GM23338 (cell line): ENCODE data around the gene UBE2J1. TPM values are rescaled to one million over a fixed set of nuclear protein-coding genes. Genes with fewer than 3 reads are reported as not detected.

Source experiments
- ATAC-seq: fragments of 200-7000 bp; cut with Tn5 transposase; 3 replicates; pipeline ENCODE4 v1.9.1; 2020
- DNase-seq: peaks from one replicate; pipeline ENCODE4 v3.0.0-alpha.2; 2015; ENCODE audit warnings: low spot score
- H2AFZ ChIP-seq: fragments of 200-600 bp; sonication (generic); 2 replicates; pipeline ENCODE4 v1.8.0; 2016; ENCODE audit warnings: antibody characterized with exemption, mild to moderate bottlenecking, moderate library complexity
- H3F3A ChIP-seq: fragments of 200-600 bp; sonication (generic); replicated peaks from 2 replicates; pipeline ENCODE4 v1.8.0; 2017; ENCODE audit warnings: antibody characterized with exemption, mixed run types, low read depth
- H3K27ac ChIP-seq: fragments of 200-600 bp; sonication (generic); 2 replicates; pipeline ENCODE4 v1.6.1; 2016; ENCODE audit warnings: low read depth
- H3K27me3 ChIP-seq: fragments of 200-600 bp; sonication (generic); 2 replicates; pipeline ENCODE4 v1.8.0; 2016; ENCODE audit warnings: mild to moderate bottlenecking, mixed run types, moderate library complexity; ENCODE audit not compliant: insufficient read depth
- H3K36me3 ChIP-seq: fragments of 200-600 bp; sonication (generic); 2 replicates; pipeline ENCODE4 v1.8.0; 2016; ENCODE audit warnings: mild to moderate bottlenecking; ENCODE audit not compliant: insufficient read depth
- H3K4me1 ChIP-seq: fragments of 200-600 bp; sonication (generic); 2 replicates; pipeline ENCODE4 v1.8.0; 2016; ENCODE audit warnings: mild to moderate bottlenecking, moderate library complexity; ENCODE audit not compliant: insufficient read depth
- H3K4me2 ChIP-seq: fragments of 200-600 bp; sonication (generic); 2 replicates; pipeline ENCODE4 v1.7.1; 2017; ENCODE audit warnings: mixed run types
- H3K4me3 ChIP-seq: fragments of 200-600 bp; sonication (generic); 2 replicates; pipeline ENCODE4 v1.6.1; 2016; ENCODE audit warnings: mixed run types
- H3K79me2 ChIP-seq: fragments of 200-600 bp; sonication (generic); replicated peaks from 2 replicates; pipeline ENCODE4 v1.8.0; 2017; ENCODE audit warnings: mild to moderate bottlenecking; ENCODE audit not compliant: insufficient read depth
- H3K9me2 ChIP-seq: fragments of 200-600 bp; sonication (generic); 2 replicates; pipeline ENCODE4 v1.8.0; 2017; ENCODE audit not compliant: insufficient read depth
- H4K20me1 ChIP-seq: fragments of 200-600 bp; sonication (generic); replicated peaks from 2 replicates; pipeline ENCODE4 v1.8.0; 2017; ENCODE audit warnings: mild to moderate bottlenecking; ENCODE audit not compliant: insufficient read depth
- H3K27ac Mint-ChIP-seq: 2 replicates; pipeline ENCODE4 v1.8.0; 2020; ENCODE audit warnings: inconsistent platforms, mild to moderate bottlenecking, moderate library complexity, mixed read lengths
- H3K27me3 Mint-ChIP-seq: 3 replicates; pipeline ENCODE4 v1.8.0; 2022; ENCODE audit warnings: low read depth, mild to moderate bottlenecking, moderate library complexity, mixed read lengths, inconsistent platforms; ENCODE audit not compliant: insufficient read depth, poor library complexity
- H3K36me3 Mint-ChIP-seq: 3 replicates; pipeline ENCODE4 v1.8.0; 2021; ENCODE audit warnings: low read depth, mild to moderate bottlenecking, inconsistent platforms, moderate library complexity, mixed read lengths
- H3K4me1 Mint-ChIP-seq: 3 replicates; pipeline ENCODE4 v1.8.0; 2020; ENCODE audit warnings: mild to moderate bottlenecking, inconsistent platforms, mixed read lengths
- H3K4me3 Mint-ChIP-seq: 3 replicates; pipeline ENCODE4 v1.8.0; 2021; ENCODE audit warnings: moderate library complexity, mild to moderate bottlenecking, inconsistent platforms, mixed read lengths
- H3K9me3 Mint-ChIP-seq: 3 replicates; pipeline ENCODE4 v1.8.0; 2020; ENCODE audit warnings: moderate library complexity, mild to moderate bottlenecking, inconsistent platforms, mixed read lengths
- CREB1 ChIP-seq: fragments of 250-450 bp; sonication (Bioruptor Pico); IDR thresholded peaks from 2 replicates; pipeline ENCODE4 v1.5.0; 2020; ENCODE audit warnings: low read depth, mild to moderate bottlenecking, moderate library complexity
- EZH2 ChIP-seq: fragments of 200-600 bp; sonication (generic); IDR thresholded peaks from one replicate; pipeline ENCODE4 v1.8.0; 2017; ENCODE audit warnings: antibody characterized with exemption, mild to moderate bottlenecking, low read depth; ENCODE audit not compliant: unreplicated experiment
- NANOG ChIP-seq: IDR thresholded peaks from 2 replicates; pipeline ENCODE4 v1.6.1; 2016; ENCODE audit warnings: antibody characterized with exemption, borderline replicate concordance
- STAT1 ChIP-seq: IDR thresholded peaks from one replicate; pipeline ENCODE4 v1.6.1; 2016; ENCODE audit warnings: antibody characterized with exemption; ENCODE audit not compliant: unreplicated experiment
- ZNF331 ChIP-seq: fragments of 250-450 bp; sonication (Bioruptor Pico); IDR thresholded peaks from 2 replicates; pipeline ENCODE4 v1.5.0; 2020; ENCODE audit warnings: low read depth, mild to moderate bottlenecking, moderate library complexity
- polyA plus RNA-seq: library from polyadenylated mRNA; unstranded; fragments of >200 nt; fragmentation: Nextera tagmentation; extraction: Ambion mirVana; gene quantifications from 2 replicates; pipeline ENCODE4 v1.2.1, GENCODE V29; 2016
- total RNA-seq: library from RNA; depleted of rRNA; stranded (reverse); fragments of >200 nt; shearing (Covaris generic); gene quantifications from 2 replicates; pipeline ENCODE4 v1.2.3, GENCODE V29; 2014
- TF ChIP-seq, protein P1 (sequence below), 2 experiments: fragments of 200-600 bp in 1 of 2; sonication (generic) in 1 of 2; conservative IDR thresholded peaks; 2 replicates each; pipeline versions ENCODE4 v1.5.1 to v1.6.1; 2016 to 2017; ENCODE audit warnings: antibody characterized with exemption in 2 of 2, low read depth in 2 of 2, mild to moderate bottlenecking in 2 of 2, moderate library complexity in 1 of 2
- TF ChIP-seq, protein P2 (sequence below): IDR thresholded peaks from one replicate; pipeline ENCODE4 v1.6.1; 2018; ENCODE audit warnings: antibody characterized with exemption; ENCODE audit not compliant: unreplicated experiment
- TF ChIP-seq, protein P3 (sequence below): IDR thresholded peaks from 2 replicates; pipeline ENCODE4 v1.6.1; 2016; ENCODE audit warnings: antibody characterized with exemption
- TF ChIP-seq, protein P4 (sequence below): fragments of 250-450 bp; sonication (Bioruptor Pico); IDR thresholded peaks from 2 replicates; pipeline ENCODE4 v1.5.0; 2020; ENCODE audit warnings: mild to moderate bottlenecking, moderate library complexity

The UBE2J1 gene
- total and polyA plus RNA-seq, 2 experiments from 2014 or later, result 7.5 to 13.1 TPM

DNA sequence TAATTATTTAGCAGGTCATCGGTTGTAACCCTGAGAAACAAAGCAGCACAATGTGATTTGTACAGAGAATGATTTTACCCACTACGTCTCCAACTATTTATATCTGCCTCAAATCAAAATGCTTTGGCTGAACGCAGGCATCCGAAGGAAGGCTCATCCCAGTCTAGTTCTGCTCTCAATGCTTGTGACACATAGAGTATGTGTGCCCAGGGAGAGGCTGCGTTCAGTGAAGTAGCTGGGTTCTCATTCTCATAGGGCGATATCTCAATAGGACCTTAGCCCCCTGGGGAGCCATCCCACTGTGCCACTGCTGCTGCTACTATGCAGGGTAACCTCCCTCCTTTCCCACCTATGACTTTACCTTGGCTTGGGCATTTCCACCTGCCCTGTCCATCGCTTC is 37.8 kb downstream of the UBE2J1 start (continued):
- TF ChIP-seq EZH2 (no peak), NANOG (no peak), ZNF331 (no peak), STAT1 (no peak), CREB1 (no peak)
- TF ChIP-seq, protein P1, sequence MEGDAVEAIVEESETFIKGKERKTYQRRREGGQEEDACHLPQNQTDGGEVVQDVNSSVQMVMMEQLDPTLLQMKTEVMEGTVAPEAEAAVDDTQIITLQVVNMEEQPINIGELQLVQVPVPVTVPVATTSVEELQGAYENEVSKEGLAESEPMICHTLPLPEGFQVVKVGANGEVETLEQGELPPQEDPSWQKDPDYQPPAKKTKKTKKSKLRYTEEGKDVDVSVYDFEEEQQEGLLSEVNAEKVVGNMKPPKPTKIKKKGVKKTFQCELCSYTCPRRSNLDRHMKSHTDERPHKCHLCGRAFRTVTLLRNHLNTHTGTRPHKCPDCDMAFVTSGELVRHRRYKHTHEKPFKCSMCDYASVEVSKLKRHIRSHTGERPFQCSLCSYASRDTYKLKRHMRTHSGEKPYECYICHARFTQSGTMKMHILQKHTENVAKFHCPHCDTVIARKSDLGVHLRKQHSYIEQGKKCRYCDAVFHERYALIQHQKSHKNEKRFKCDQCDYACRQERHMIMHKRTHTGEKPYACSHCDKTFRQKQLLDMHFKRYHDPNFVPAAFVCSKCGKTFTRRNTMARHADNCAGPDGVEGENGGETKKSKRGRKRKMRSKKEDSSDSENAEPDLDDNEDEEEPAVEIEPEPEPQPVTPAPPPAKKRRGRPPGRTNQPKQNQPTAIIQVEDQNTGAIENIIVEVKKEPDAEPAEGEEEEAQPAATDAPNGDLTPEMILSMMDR (conservative IDR thresholded peaks at IDR 0.05; ENCODE audit: low read depth in 2 of 2), result no peak
- TF ChIP-seq, protein P2, sequence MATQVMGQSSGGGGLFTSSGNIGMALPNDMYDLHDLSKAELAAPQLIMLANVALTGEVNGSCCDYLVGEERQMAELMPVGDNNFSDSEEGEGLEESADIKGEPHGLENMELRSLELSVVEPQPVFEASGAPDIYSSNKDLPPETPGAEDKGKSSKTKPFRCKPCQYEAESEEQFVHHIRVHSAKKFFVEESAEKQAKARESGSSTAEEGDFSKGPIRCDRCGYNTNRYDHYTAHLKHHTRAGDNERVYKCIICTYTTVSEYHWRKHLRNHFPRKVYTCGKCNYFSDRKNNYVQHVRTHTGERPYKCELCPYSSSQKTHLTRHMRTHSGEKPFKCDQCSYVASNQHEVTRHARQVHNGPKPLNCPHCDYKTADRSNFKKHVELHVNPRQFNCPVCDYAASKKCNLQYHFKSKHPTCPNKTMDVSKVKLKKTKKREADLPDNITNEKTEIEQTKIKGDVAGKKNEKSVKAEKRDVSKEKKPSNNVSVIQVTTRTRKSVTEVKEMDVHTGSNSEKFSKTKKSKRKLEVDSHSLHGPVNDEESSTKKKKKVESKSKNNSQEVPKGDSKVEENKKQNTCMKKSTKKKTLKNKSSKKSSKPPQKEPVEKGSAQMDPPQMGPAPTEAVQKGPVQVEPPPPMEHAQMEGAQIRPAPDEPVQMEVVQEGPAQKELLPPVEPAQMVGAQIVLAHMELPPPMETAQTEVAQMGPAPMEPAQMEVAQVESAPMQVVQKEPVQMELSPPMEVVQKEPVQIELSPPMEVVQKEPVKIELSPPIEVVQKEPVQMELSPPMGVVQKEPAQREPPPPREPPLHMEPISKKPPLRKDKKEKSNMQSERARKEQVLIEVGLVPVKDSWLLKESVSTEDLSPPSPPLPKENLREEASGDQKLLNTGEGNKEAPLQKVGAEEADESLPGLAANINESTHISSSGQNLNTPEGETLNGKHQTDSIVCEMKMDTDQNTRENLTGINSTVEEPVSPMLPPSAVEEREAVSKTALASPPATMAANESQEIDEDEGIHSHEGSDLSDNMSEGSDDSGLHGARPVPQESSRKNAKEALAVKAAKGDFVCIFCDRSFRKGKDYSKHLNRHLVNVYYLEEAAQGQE, result no peak
- TF ChIP-seq, protein P3, sequence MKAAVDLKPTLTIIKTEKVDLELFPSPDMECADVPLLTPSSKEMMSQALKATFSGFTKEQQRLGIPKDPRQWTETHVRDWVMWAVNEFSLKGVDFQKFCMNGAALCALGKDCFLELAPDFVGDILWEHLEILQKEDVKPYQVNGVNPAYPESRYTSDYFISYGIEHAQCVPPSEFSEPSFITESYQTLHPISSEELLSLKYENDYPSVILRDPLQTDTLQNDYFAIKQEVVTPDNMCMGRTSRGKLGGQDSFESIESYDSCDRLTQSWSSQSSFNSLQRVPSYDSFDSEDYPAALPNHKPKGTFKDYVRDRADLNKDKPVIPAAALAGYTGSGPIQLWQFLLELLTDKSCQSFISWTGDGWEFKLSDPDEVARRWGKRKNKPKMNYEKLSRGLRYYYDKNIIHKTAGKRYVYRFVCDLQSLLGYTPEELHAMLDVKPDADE, result no peak

DNA sequence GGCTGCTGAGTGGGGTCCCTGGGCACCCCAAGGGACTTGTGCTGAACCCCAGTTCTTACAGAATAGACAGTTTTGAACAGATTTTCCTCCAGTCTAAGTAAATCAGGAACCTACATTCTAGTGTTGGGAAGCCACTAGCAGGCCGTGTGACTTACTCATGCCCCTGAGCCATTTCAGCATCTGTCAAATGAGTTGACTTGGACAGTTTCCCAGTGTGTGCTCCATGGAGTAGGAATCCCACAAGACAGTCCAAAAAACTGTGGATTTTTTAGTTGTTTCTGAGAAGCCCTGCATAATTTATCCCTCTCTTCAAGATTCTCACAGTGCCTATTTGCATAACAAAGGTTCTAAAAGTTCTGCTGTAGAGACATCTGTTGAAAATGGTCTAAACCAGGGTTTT is 39.5 kb downstream of the UBE2J1 start:
- TF ChIP-seq, protein P1 (conservative IDR thresholded peaks at IDR 0.05; ENCODE audit: low read depth in 2 of 2), result no peak
- TF ChIP-seq, protein P4, sequence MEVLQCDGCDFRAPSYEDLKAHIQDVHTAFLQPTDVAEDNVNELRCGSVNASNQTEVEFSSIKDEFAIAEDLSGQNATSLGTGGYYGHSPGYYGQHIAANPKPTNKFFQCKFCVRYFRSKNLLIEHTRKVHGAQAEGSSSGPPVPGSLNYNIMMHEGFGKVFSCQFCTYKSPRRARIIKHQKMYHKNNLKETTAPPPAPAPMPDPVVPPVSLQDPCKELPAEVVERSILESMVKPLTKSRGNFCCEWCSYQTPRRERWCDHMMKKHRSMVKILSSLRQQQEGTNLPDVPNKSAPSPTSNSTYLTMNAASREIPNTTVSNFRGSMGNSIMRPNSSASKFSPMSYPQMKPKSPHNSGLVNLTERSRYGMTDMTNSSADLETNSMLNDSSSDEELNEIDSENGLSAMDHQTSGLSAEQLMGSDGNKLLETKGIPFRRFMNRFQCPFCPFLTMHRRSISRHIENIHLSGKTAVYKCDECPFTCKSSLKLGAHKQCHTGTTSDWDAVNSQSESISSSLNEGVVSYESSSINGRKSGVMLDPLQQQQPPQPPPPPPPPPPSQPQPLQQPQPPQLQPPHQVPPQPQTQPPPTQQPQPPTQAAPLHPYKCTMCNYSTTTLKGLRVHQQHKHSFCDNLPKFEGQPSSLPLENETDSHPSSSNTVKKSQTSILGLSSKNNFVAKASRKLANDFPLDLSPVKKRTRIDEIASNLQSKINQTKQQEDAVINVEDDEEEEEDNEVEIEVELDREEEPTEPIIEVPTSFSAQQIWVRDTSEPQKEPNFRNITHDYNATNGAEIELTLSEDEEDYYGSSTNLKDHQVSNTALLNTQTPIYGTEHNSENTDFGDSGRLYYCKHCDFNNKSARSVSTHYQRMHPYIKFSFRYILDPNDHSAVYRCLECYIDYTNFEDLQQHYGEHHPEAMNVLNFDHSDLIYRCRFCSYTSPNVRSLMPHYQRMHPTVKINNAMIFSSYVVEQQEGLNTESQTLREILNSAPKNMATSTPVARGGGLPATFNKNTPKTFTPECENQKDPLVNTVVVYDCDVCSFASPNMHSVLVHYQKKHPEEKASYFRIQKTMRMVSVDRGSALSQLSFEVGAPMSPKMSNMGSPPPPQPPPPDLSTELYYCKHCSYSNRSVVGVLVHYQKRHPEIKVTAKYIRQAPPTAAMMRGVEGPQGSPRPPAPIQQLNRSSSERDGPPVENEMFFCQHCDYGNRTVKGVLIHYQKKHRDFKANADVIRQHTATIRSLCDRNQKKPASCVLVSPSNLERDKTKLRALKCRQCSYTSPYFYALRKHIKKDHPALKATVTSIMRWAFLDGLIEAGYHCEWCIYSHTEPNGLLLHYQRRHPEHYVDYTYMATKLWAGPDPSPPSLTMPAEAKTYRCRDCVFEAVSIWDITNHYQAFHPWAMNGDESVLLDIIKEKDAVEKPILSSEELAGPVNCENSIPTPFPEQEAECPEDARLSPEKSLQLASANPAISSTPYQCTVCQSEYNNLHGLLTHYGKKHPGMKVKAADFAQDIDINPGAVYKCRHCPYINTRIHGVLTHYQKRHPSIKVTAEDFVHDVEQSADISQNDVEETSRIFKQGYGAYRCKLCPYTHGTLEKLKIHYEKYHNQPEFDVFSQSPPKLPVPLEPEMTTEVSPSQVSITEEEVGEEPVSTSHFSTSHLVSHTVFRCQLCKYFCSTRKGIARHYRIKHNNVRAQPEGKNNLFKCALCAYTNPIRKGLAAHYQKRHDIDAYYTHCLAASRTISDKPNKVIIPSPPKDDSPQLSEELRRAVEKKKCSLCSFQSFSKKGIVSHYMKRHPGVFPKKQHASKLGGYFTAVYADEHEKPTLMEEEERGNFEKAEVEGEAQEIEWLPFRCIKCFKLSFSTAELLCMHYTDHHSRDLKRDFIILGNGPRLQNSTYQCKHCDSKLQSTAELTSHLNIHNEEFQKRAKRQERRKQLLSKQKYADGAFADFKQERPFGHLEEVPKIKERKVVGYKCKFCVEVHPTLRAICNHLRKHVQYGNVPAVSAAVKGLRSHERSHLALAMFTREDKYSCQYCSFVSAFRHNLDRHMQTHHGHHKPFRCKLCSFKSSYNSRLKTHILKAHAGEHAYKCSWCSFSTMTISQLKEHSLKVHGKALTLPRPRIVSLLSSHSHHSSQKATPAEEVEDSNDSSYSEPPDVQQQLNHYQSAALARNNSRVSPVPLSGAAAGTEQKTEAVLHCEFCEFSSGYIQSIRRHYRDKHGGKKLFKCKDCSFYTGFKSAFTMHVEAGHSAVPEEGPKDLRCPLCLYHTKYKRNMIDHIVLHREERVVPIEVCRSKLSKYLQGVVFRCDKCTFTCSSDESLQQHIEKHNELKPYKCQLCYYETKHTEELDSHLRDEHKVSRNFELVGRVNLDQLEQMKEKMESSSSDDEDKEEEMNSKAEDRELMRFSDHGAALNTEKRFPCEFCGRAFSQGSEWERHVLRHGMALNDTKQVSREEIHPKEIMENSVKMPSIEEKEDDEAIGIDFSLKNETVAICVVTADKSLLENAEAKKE (CRISPR knock-in tag), result peak; percentile 21; the same call in 1 of the 2 replicates
- Mint-ChIP-seq H3K9me3 (no peaks in the 10 kb centered on the region), H3K27ac (no peak overlapping the region), H3K36me3 (no peaks in the 10 kb centered on the region), H3K27me3 (peaks cover 5% of the 10 kb centered on the region), H3K4me1 (peaks cover 25% of the 10 kb centered on the region), H3K4me3 (no peak overlapping the region)
- Histone ChIP-seq H3K4me2 (0 out of 2 replicates have a peak overlapping the region, but pooled peaks have one; percentile 40), H3K9me2 (no peaks in the 10 kb centered on the region), H3K27me3 (no peaks in the 10 kb centered on the region), H3K4me1 (no peaks in the 10 kb centered on the region), H3K4me3 (no peak overlapping the region), H2AFZ (peak overlapping the region; percentile 3; the same call in 1 of the 2 replicates), H3K36me3 (no peaks in the 10 kb centered on the region), H3K79me2 (no peaks in the 10 kb centered on the region), H3F3A (no peaks in the 10 kb centered on the region), H3K27ac (no peak overlapping the region), H4K20me1 (no peaks in the 10 kb centered on the region)
- ATAC-seq, result no peak
- DNase-seq, result peak; percentile 9
